Calu3 (cell line): Measurements from ENCODE around the gene C22orf42. TPM values are rescaled to one million over a fixed set of nuclear protein-coding genes. Genes with fewer than 3 reads are reported as not detected.
"Not testable (repeated sequence)": the region's sequence is repeated elsewhere in the genome, so short reads cannot be mapped to it uniquely, and the experiment has no call there.

Experiments
- BruUV-seq: library from RNA; stranded (reverse); fragments of 400-500 nt; replicated peaks from 2 replicates; lab custom pipeline; 2021; lab: Mats Ljungman, UMichigan
- CTCF ChIA-PET: fragments of 300-600 bp; sonication (Branson Sonifier 250); formaldehyde crosslinking; loops from one replicate; lab custom pipeline; 2022; ENCODE audit warnings: antibody characterized with exemption; lab: Charles Lee
- DNase-seq: peaks from one replicate; pipeline ENCODE4 v3.0.0; 2022
- H3K27ac Mint-ChIP-seq: one replicate; pipeline ENCODE4 v1.8.0; 2022; ENCODE audit warnings: mixed read lengths; ENCODE audit not compliant: unreplicated experiment
- H3K27me3 Mint-ChIP-seq: one replicate; pipeline ENCODE4 v1.8.0; 2022; ENCODE audit warnings: mixed read lengths; ENCODE audit not compliant: unreplicated experiment
- H3K36me3 Mint-ChIP-seq: one replicate; pipeline ENCODE4 v1.8.0; 2022; ENCODE audit warnings: mild to moderate bottlenecking, moderate library complexity, mixed read lengths; ENCODE audit not compliant: insufficient read depth, unreplicated experiment
- H3K4me1 Mint-ChIP-seq: one replicate; pipeline ENCODE4 v1.8.0; 2022; ENCODE audit warnings: mild to moderate bottlenecking, low read depth, mixed read lengths; ENCODE audit not compliant: unreplicated experiment
- H3K4me3 Mint-ChIP-seq: one replicate; pipeline ENCODE4 v1.8.0; 2022; ENCODE audit warnings: mild to moderate bottlenecking, low read depth, moderate library complexity, mixed read lengths; ENCODE audit not compliant: unreplicated experiment
- H3K9me3 Mint-ChIP-seq: one replicate; pipeline ENCODE4 v1.8.0; 2022; ENCODE audit warnings: low read depth, mixed read lengths; ENCODE audit not compliant: unreplicated experiment
- CTCF ChIP-seq: fragments of 200-600 bp; IDR thresholded peaks from one replicate; pipeline ENCODE4 v1.8.0; 2022; ENCODE audit warnings: antibody characterized with exemption; ENCODE audit not compliant: unreplicated experiment
- intact Hi-C: fragments of 100-400 bp; cut with micrococcal nuclease; formaldehyde crosslinking; loops from one replicate; pipeline ENCODE4 v1.10.0; 2022; ENCODE audit not compliant: unreplicated experiment
- total RNA-seq: library from RNA; stranded (reverse); gene quantifications from 2 replicates; pipeline ENCODE4 v1.2.3, GENCODE V29; 2022

Gene C22orf42
- total RNA-seq, 1 experiment from 2014 or later, result not detected

- H3K36me3 Mint-ChIP-seq, DNase-seq, BruUV-seq, H3K4me1 Mint-ChIP-seq, intact Hi-C loops, H3K27ac Mint-ChIP-seq, H3K4me3 Mint-ChIP-seq, CTCF ChIA-PET, H3K9me3 Mint-ChIP-seq: not testable (repeated sequence)
- H3K27me3 Mint-ChIP-seq, result peaks cover 38% of the 10 kb centered on the region
Measured at GRCh38 chr22:32154727-32155126, 4.4 kb downstream of the C22orf42 start.

- CTCF ChIA-PET, result not testable (repeated sequence)
Measured at GRCh38 chr22:32151641-32152040, 7.5 kb downstream of the C22orf42 start.

GRCh38 chr22:32150647-32151046 lies 8.5 kb downstream of the C22orf42 start:
- not testable (repeated sequence) for DNase-seq

More at GRCh38 chr22:32151641-32152040, 7.5 kb downstream of the C22orf42 start:
- H3K27ac Mint-ChIP-seq, BruUV-seq, H3K9me3 Mint-ChIP-seq, H3K4me3 Mint-ChIP-seq, H3K4me1 Mint-ChIP-seq, DNase-seq, intact Hi-C loops, H3K36me3 Mint-ChIP-seq: not testable (repeated sequence)
- peaks cover 52% of the 10 kb centered on the region for H3K27me3 Mint-ChIP-seq

GRCh38 chr22:32148372-32148771 lies 10.7 kb downstream of the C22orf42 start:
- H3K4me3 Mint-ChIP-seq, DNase-seq, H3K4me1 Mint-ChIP-seq, CTCF ChIA-PET, H3K9me3 Mint-ChIP-seq, H3K36me3 Mint-ChIP-seq, intact Hi-C loops, H3K27ac Mint-ChIP-seq, BruUV-seq: not testable (repeated sequence)
- H3K27me3 Mint-ChIP-seq, result peaks cover 39% of the 10 kb centered on the region

More at GRCh38 chr22:32150647-32151046, 8.5 kb downstream of the C22orf42 start:
- peaks cover 45% of the 10 kb centered on the region for H3K27me3 Mint-ChIP-seq
- BruUV-seq, H3K9me3 Mint-ChIP-seq, H3K27ac Mint-ChIP-seq, CTCF ChIA-PET, intact Hi-C loops, H3K4me1 Mint-ChIP-seq, H3K36me3 Mint-ChIP-seq, H3K4me3 Mint-ChIP-seq: not testable (repeated sequence)

- BruUV-seq, H3K9me3 Mint-ChIP-seq, DNase-seq, H3K4me1 Mint-ChIP-seq, H3K4me3 Mint-ChIP-seq, CTCF ChIA-PET, H3K36me3 Mint-ChIP-seq, intact Hi-C loops, H3K27ac Mint-ChIP-seq: not testable (repeated sequence)
- peaks cover 41% of the 10 kb centered on the region for H3K27me3 Mint-ChIP-seq
Measured at GRCh38 chr22:32147128-32147527, 12.0 kb downstream of the C22orf42 start.

- Mint-ChIP-seq H3K4me1 (no peaks in the 10 kb centered on the region), H3K4me3 (no peak overlapping the region), H3K27me3 (peaks cover 50% of the 10 kb centered on the region), H3K36me3 (no peaks in the 10 kb centered on the region), H3K27ac (no peak overlapping the region), H3K9me3 (peaks cover 3% of the 10 kb centered on the region)
- BruUV-seq, result no TSS peak
- CTCF ChIA-PET, result no interaction called here
- intact Hi-C loops, result no loop called here
- DNase-seq, result no peak
- no peak for TF ChIP-seq CTCF
Measured at GRCh38 chr22:32144496-32145274, 14.4 kb downstream of the C22orf42 start.
